Transverse colon (tissue), 4 donors: ENCODE data around the gene BTG4. TPM values are rescaled to one million over a fixed set of nuclear protein-coding genes. Genes with fewer than 3 reads are reported as not detected.

Experiments
- DNase-seq: peaks from one replicate; pipeline ENCODE4 v3.0.0-alpha.2; 2019
- H3K27ac ChIP-seq, 4 donors: fragments of 200-600 bp; sonication (generic); 2 replicates each; pipeline ENCODE4 v1.5.1; 2016 to 2018; ENCODE audit warnings: inconsistent platforms in 4 of 4
- H3K27me3 ChIP-seq: fragments of 200-600 bp; sonication (generic); 2 replicates; pipeline ENCODE4 v1.5.1; 2017; ENCODE audit warnings: inconsistent platforms
- H3K36me3 ChIP-seq, 4 donors: fragments of 200-600 bp; sonication (generic); 2 replicates each; pipeline ENCODE4 v1.5.1; 2017 to 2019; ENCODE audit warnings: inconsistent platforms in 4 of 4
- H3K4me1 ChIP-seq, 4 donors: fragments of 200-600 bp; sonication (generic); 2 replicates each; pipeline ENCODE4 v1.5.1; 2017 to 2020; ENCODE audit warnings: inconsistent platforms in 4 of 4
- H3K4me3 ChIP-seq, 4 donors: fragments of 200-600 bp; sonication (generic); 1 replicate in 1 of 4; 2 replicates in 3 of 4; pipeline versions ENCODE4 v1.5.1 to v1.6.1; 2017 to 2019; ENCODE audit warnings: inconsistent platforms in 4 of 4
- H3K9me3 ChIP-seq, 2 donors: fragments of 200-600 bp; sonication (generic); 2 replicates each; pipeline ENCODE4 v1.5.1; 2017 to 2019; ENCODE audit warnings: inconsistent platforms in 2 of 2
- CTCF ChIP-seq, 5 experiments: fragments of 200-600 bp in 3 of 5; fragments of 450-650 bp in 2 of 5; sonication (generic) in 3 of 5; IDR thresholded peaks; 1 replicate in 2 of 5; 2 replicates in 3 of 5; pipeline ENCODE4 v1.5.1; 2016 to 2017; ENCODE audit warnings: antibody characterized with exemption in 5 of 5, inconsistent platforms in 3 of 5, mild to moderate bottlenecking in 2 of 5, moderate library complexity in 1 of 5
- EP300 ChIP-seq: sonication (generic); formaldehyde crosslinking; IDR thresholded peaks from one replicate; pipeline ENCODE4 v1.6.1; 2017; ENCODE audit warnings: antibody characterized with exemption, low read depth
- POLR2A ChIP-seq: fragments of 450-650 bp; IDR thresholded peaks from one replicate; pipeline ENCODE4 v1.6.1; 2016; ENCODE audit warnings: antibody characterized with exemption, mild to moderate bottlenecking, moderate library complexity
- POLR2AphosphoS5 ChIP-seq, 3 donors: sonication (generic); formaldehyde crosslinking; IDR thresholded peaks; one replicate each; pipeline ENCODE4 v1.6.1; 2016; ENCODE audit warnings: antibody characterized with exemption in 3 of 3
- WGBS, 2 donors: methylation state at CpG; one replicate each; pipeline ENCODE4 v1.1.5; 2018; ENCODE audit warnings: low coverage in 1 of 2; 5-methylcytosine and 5-hydroxymethylcytosine counted together
- in situ Hi-C, 4 donors: fragments of 200-750 bp; cut with MboI; loops; one replicate each; pipeline versions ENCODE4 v1.15.0 to v1.15.1; 2017; ENCODE audit warnings: low sequenced_read_pairs in 3 of 4, low pct_ligation_motif_present in 1 of 4, low pct_unique_long_range_greater_than_20kb in 1 of 4
- intact Hi-C: fragments of 100-400 bp; cut with DNase I; formaldehyde crosslinking; loops from one replicate; pipeline ENCODE4 v1.15.1; 2023; ENCODE audit warnings: low total_unique reads
- total RNA-seq, 4 donors: library from RNA; depleted of rRNA; stranded (reverse); fragments of >200 nt; gene quantifications; one replicate each; pipeline ENCODE4 v1.1.0, GENCODE V29; 2016

Gene BTG4
- total RNA-seq, 4 donors from 2014 or later: not detected

GRCh38 chr11:111513240-111513605 lies 1.0 kb upstream of the BTG4 start:
- Histone ChIP-seq H3K4me3 (peak overlapping the region in 1 of 4 donors; percentile 29), H3K36me3 (no peaks in the 10 kb centered on the region), H3K27me3 (peaks cover 44% of the 10 kb centered on the region), H3K9me3 (no peaks in the 10 kb centered on the region), H3K4me1 (peaks cover 0 to 14% (median 11%) of the 10 kb centered on the region in 4 donors), H3K27ac (no peak overlapping the region)
- 31 to 48% methylated on average over 3 to 6 of the region's 6 CpGs for WGBS, 2 donors
- no peak for TF ChIP-seq EP300
- DNase-seq: no peak
- intact Hi-C loops: no loop called here
- in situ Hi-C loops: no loop called here

- Histone ChIP-seq H3K4me3 (no peak overlapping the region), H3K9me3 (no peaks in the 10 kb centered on the region), H3K36me3 (no peaks in the 10 kb centered on the region), H3K4me1 (peaks cover 0 to 14% (median 11%) of the 10 kb centered on the region in 4 donors), H3K27ac (no peak overlapping the region), H3K27me3 (peaks cover 43% of the 10 kb centered on the region)
- TF ChIP-seq POLR2A: no peak
- TF ChIP-seq POLR2AphosphoS5 (IDR thresholded peaks at IDR 0.05): no peak
- TF ChIP-seq CTCF (IDR thresholded peaks at IDR 0.05): no peak
- TF ChIP-seq EP300: no peak
- 97 to 100% methylated on average over 1 of the region's 1 CpG for WGBS, 2 donors
- in situ Hi-C loops (no loop called here), intact Hi-C loops (no loop called here)
- no peak for DNase-seq
Observed at GRCh38 chr11:111510311-111510710, 1.9 kb downstream of the BTG4 start.

- Histone ChIP-seq H3K4me1 (no peaks in the 10 kb centered on the region), H3K36me3 (no peaks in the 10 kb centered on the region), H3K27me3 (peaks cover 3% of the 10 kb centered on the region), H3K4me3 (no peak overlapping the region), H3K27ac (no peak overlapping the region), H3K9me3 (no peaks in the 10 kb centered on the region)
- 38 to 57% methylated on average over 1 of the region's 1 CpG for WGBS, 2 donors
- intact Hi-C loops (no loop called here), in situ Hi-C loops (no loop called here)
- TF ChIP-seq EP300: no peak
- no peak for TF ChIP-seq CTCF (IDR thresholded peaks at IDR 0.05)
- no peak for TF ChIP-seq POLR2AphosphoS5 (IDR thresholded peaks at IDR 0.05)
- TF ChIP-seq POLR2A: no peak
- DNase-seq: no peak
Observed at GRCh38 chr11:111502611-111503010, 9.6 kb downstream of the BTG4 start.

- Histone ChIP-seq H3K9me3 (no peaks in the 10 kb centered on the region), H3K4me3 (no peak overlapping the region), H3K27ac (no peak overlapping the region), H3K27me3 (peaks cover 3% of the 10 kb centered on the region), H3K36me3 (no peaks in the 10 kb centered on the region), H3K4me1 (no peaks in the 10 kb centered on the region)
- TF ChIP-seq POLR2AphosphoS5 (IDR thresholded peaks at IDR 0.05) (no peak), EP300 (no peak), CTCF (IDR thresholded peaks at IDR 0.05) (no peak), POLR2A (no peak)
- DNase-seq: no peak
- intact Hi-C loops (no loop called here), in situ Hi-C loops (no loop called here)
- 72 to 82% methylated on average over 1 of the region's 1 CpG for WGBS, 2 donors
Observed at GRCh38 chr11:111500481-111500880, 11.7 kb downstream of the BTG4 start.

GRCh38 chr11:111499483-111499882 lies 12.7 kb downstream of the BTG4 start:
- H3K4me1 ChIP-seq: no peaks in the 10 kb centered on the region
- no peaks in the 10 kb centered on the region for H3K36me3 ChIP-seq
- no peak for TF ChIP-seq CTCF (IDR thresholded peaks at IDR 0.05)
- no peak for TF ChIP-seq EP300
- TF ChIP-seq POLR2A: no peak
- no peaks in the 10 kb centered on the region for H3K9me3 ChIP-seq
- DNase-seq: no peak
- intact Hi-C loops (no loop called here), in situ Hi-C loops (no loop called here)
- H3K4me3 ChIP-seq: no peak overlapping the region
- H3K27me3 ChIP-seq: no peaks in the 10 kb centered on the region
- WGBS, 2 donors: 83 to 87% methylated on average over 5 of the region's 5 CpGs
- no peak overlapping the region for H3K27ac ChIP-seq
